ENCODE data around the gene METTL21C.

- TF ChIP-seq, protein P1, sequence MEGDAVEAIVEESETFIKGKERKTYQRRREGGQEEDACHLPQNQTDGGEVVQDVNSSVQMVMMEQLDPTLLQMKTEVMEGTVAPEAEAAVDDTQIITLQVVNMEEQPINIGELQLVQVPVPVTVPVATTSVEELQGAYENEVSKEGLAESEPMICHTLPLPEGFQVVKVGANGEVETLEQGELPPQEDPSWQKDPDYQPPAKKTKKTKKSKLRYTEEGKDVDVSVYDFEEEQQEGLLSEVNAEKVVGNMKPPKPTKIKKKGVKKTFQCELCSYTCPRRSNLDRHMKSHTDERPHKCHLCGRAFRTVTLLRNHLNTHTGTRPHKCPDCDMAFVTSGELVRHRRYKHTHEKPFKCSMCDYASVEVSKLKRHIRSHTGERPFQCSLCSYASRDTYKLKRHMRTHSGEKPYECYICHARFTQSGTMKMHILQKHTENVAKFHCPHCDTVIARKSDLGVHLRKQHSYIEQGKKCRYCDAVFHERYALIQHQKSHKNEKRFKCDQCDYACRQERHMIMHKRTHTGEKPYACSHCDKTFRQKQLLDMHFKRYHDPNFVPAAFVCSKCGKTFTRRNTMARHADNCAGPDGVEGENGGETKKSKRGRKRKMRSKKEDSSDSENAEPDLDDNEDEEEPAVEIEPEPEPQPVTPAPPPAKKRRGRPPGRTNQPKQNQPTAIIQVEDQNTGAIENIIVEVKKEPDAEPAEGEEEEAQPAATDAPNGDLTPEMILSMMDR (IDR thresholded peaks at IDR 0.05): no peak
- TF ChIP-seq ZFX (IDR thresholded peaks at IDR 0.05; ENCODE audit: borderline replicate concordance): no peak
Measured at GRCh38 chr13:102657630-102658029, 37.2 kb downstream of the METTL21C start.
